ENCODE results near the gene SHMT1. TPM values are rescaled to one million over a fixed set of nuclear protein-coding genes. Genes with fewer than 3 reads are reported as not detected.
"Not testable (repeated sequence)": the region's sequence is repeated elsewhere in the genome, so short reads cannot be mapped to it uniquely, and the experiment has no call there.

The SHMT1 gene
- total RNA-seq, 1 donor from 2014 or later = 65.4 TPM

- intact Hi-C loops (cut with micrococcal nuclease) = not testable (repeated sequence)
Measured at GRCh38 chr17:18378614-18379013, 15.3 kb upstream of the SHMT1 start.

GRCh38 chr17:18378205-18378505 is 14.8 kb upstream of the SHMT1 start:
- intact Hi-C loops (cut with micrococcal nuclease) = no loop called here

GRCh38 chr17:18377437-18378204 is 14.3 kb upstream of the SHMT1 start, which contains the start of gene EVPLL:
Gene EVPLL, plus strand, starts transcription at chr17:18377778. Its CDS starts 3,160 bp downstream, at chr17:18380938.
- intact Hi-C loops (cut with micrococcal nuclease) = no loop called here

- intact Hi-C loops (cut with micrococcal nuclease) = no loop called here
Measured at GRCh38 chr17:18374216-18374615, 10.9 kb upstream of the SHMT1 start.

- intact Hi-C loops (cut with micrococcal nuclease) = not testable (repeated sequence)
Measured at GRCh38 chr17:18373181-18373580, 9.8 kb upstream of the SHMT1 start.

GRCh38 chr17:18371455-18371854 is 8.1 kb upstream of the SHMT1 start:
- intact Hi-C loops (cut with micrococcal nuclease) = no loop called here

GRCh38 chr17:18370761-18371160 is 7.4 kb upstream of the SHMT1 start:
- intact Hi-C loops (cut with micrococcal nuclease) = no loop called here

GRCh38 chr17:18368946-18369345 is 5.6 kb upstream of the SHMT1 start:
- intact Hi-C loops (cut with micrococcal nuclease) = no loop called here

GRCh38 chr17:18364166-18364565 is 816 bp upstream of the SHMT1 start:
- intact Hi-C loops (cut with micrococcal nuclease) = no loop called here

GRCh38 chr17:18362698-18363100 is 651 bp downstream of the SHMT1 start:
- intact Hi-C loops (cut with micrococcal nuclease) = no loop called here

GRCh38 chr17:18361837-18362697 is 1.3 kb downstream of the SHMT1 start:
- intact Hi-C loops (cut with micrococcal nuclease) = no loop called here

GRCh38 chr17:18360518-18360917 is 2.8 kb downstream of the SHMT1 start:
- intact Hi-C loops (cut with micrococcal nuclease) = no loop called here

GRCh38 chr17:18356624-18357023 is 6.7 kb downstream of the SHMT1 start:
- intact Hi-C loops (cut with micrococcal nuclease) = no loop called here

GRCh38 chr17:18353541-18353940 is 9.8 kb downstream of the SHMT1 start:
- intact Hi-C loops (cut with micrococcal nuclease) = no loop called here

GRCh38 chr17:18344021-18344420 is 19.3 kb downstream of the SHMT1 start:
- intact Hi-C loops (cut with micrococcal nuclease) = no loop called here

GRCh38 chr17:18339933-18340332 is 23.4 kb downstream of the SHMT1 start:
- intact Hi-C loops (cut with micrococcal nuclease) = no loop called here

GRCh38 chr17:18338158-18338557 is 25.2 kb downstream of the SHMT1 start:
- intact Hi-C loops (cut with micrococcal nuclease) = not testable (repeated sequence)

- intact Hi-C loops (cut with micrococcal nuclease) = no loop called here
Measured at GRCh38 chr17:18332909-18333489, 30.4 kb downstream of the SHMT1 start.

GRCh38 chr17:18331879-18332278 is 31.5 kb downstream of the SHMT1 start:
- intact Hi-C loops (cut with micrococcal nuclease) = no loop called here

GRCh38 chr17:18328643-18329204 is 34.6 kb downstream of the SHMT1 start:
- intact Hi-C loops (cut with micrococcal nuclease) = no loop called here

- intact Hi-C loops (cut with micrococcal nuclease) = no loop called here
Measured at GRCh38 chr17:18327556-18327955, 35.8 kb downstream of the SHMT1 start.

- intact Hi-C loops (cut with micrococcal nuclease) = no loop called here
Measured at GRCh38 chr17:18327093-18327492, 36.3 kb downstream of the SHMT1 start.
